Skeletal muscle tissue (tissue), 4 donors: ENCODE data around the gene WNT7A. TPM values are rescaled to one million over a fixed set of nuclear protein-coding genes. Genes with fewer than 3 reads are reported as not detected.
"Not testable (repeated sequence)": the region's sequence is repeated elsewhere in the genome, so short reads cannot be mapped to it uniquely, and the experiment has no call there.

Source experiments
- H3K27ac ChIP-seq: one replicate; pipeline ENCODE4 v1.7.0; 2013; ENCODE audit warnings: mild to moderate bottlenecking, low read depth, low read length, inconsistent platforms
- H3K27me3 ChIP-seq, 3 donors: one replicate each; pipeline ENCODE4 v1.7.0; 2013; ENCODE audit warnings: low read length in 3 of 3; ENCODE audit not compliant: control insufficient read depth in 3 of 3, insufficient read depth in 3 of 3
- H3K36me3 ChIP-seq, 3 donors: one replicate each; pipeline ENCODE4 v1.7.0; 2013; ENCODE audit warnings: low read length in 3 of 3; ENCODE audit not compliant: control insufficient read depth in 3 of 3, insufficient read depth in 3 of 3
- H3K4me1 ChIP-seq, 3 donors: one replicate each; pipeline ENCODE4 v1.7.0; 2013; ENCODE audit warnings: low read length in 3 of 3, mild to moderate bottlenecking in 3 of 3; ENCODE audit not compliant: control insufficient read depth in 3 of 3, insufficient read depth in 3 of 3
- H3K4me3 ChIP-seq, 3 donors: one replicate each; pipeline ENCODE4 v1.7.0; 2013; ENCODE audit warnings: low read length in 3 of 3
- H3K9ac ChIP-seq, 3 donors: one replicate each; pipeline ENCODE4 v1.7.0; 2013; ENCODE audit warnings: low read length in 3 of 3, mild to moderate bottlenecking in 3 of 3, moderate library complexity in 2 of 3, low read depth in 1 of 3
- H3K9me3 ChIP-seq, 3 donors: one replicate each; pipeline ENCODE4 v1.7.0; 2013; ENCODE audit warnings: low read length in 3 of 3; ENCODE audit not compliant: control insufficient read depth in 3 of 3
- total RNA-seq: library from RNA; depleted of rRNA; stranded (reverse); fragments of >200 nt; gene quantifications from one replicate; pipeline ENCODE4 v1.2.3, GENCODE V29; 2014
- donor health status: Osteomylitis.

Gene WNT7A
- total RNA-seq, 1 donor from 2014 or later: not detected

DNA sequence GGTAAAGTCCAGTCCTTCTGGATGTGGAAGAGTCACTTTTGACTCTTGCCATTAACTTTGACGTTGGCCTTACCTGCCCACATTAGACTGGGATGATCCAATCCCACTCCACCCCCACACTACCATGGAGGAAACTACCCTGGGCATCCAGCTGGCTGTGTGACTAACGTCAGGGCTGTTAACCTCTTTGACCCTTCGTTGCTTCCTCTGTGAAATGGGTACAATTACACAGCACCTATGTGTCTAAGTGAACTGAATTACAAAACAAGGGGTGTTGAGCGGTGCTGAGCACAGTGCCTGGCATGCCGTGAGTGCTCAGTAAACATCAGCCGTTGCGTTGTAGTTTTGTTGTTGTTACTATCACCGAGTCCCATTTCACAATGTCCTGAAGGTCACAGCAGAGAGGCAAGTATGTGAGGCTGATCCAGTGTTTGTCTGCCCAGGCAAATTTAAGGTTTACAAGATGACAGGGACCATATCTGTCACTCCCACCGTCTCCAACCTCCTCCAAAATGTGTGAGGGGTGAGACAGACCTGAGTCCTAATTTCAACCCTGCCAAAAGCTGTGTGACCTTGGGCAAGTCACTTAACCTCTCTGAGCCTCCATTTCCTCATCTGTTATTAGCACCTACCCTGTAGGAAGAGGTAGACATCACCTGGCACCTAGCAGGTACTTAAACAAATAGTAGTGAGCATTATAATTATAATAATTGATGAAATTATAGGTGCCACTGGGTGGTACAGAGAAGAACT lies 20.9 kb downstream of the WNT7A start:
- Histone ChIP-seq H3K27ac (no peak overlapping the region), H3K36me3 (no peaks in the 10 kb centered on the region), H3K4me3 (no peak overlapping the region), H3K9ac (no peak overlapping the region), H3K4me1 (no peaks in the 10 kb centered on the region), H3K9me3 (no peaks in the 10 kb centered on the region), H3K27me3 (peaks cover 42 to 80% (median 64%) of the 10 kb centered on the region in 3 donors)

DNA sequence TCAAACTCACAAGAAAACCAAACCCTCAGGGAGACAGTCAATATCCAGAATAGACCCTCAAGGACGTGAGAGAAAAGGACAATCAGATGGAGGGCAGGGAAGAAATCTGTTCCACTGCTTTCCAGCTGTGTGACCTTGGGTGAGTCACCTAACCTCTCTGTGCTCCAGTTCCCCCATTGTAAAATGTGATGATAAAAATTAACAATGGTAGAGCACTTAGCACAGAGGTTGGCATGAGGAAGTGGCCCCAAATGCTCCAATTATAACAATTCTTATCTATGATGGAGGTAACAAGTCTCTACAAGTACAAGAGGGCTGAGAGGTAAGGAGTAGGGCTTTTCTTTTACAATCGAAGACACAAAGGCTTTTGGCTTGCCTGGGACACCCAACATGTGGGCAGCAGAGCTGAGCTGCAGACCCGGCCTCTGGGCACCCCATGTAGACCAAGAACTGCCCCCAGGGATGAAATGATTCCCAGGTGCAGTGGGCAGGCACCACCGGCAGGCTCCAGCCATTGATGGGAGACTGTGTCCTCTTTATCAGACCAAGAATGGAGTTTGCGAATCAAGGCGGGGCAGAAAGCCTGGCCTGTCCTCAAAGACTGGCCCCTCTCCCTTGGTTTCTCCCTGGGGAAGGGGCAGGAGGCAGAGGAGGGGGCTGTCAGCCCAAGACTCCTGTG lies 22.0 kb downstream of the WNT7A start:
- Histone ChIP-seq H3K27ac (no peak overlapping the region), H3K9me3 (no peaks in the 10 kb centered on the region), H3K4me1 (no peaks in the 10 kb centered on the region), H3K36me3 (no peaks in the 10 kb centered on the region), H3K27me3 (peaks cover 41 to 78% (median 63%) of the 10 kb centered on the region in 3 donors), H3K4me3 (no peak overlapping the region), H3K9ac (no peak overlapping the region)

GRCh38 chr3:13856628-13857027 lies 23.2 kb downstream of the WNT7A start:
- not testable (repeated sequence) for H3K9ac ChIP-seq, H3K9me3 ChIP-seq, H3K27ac ChIP-seq, H3K4me3 ChIP-seq, H3K36me3 ChIP-seq, H3K4me1 ChIP-seq
- peaks cover 41 to 72% (median 64%) of the 10 kb centered on the region in 3 donors for H3K27me3 ChIP-seq

DNA sequence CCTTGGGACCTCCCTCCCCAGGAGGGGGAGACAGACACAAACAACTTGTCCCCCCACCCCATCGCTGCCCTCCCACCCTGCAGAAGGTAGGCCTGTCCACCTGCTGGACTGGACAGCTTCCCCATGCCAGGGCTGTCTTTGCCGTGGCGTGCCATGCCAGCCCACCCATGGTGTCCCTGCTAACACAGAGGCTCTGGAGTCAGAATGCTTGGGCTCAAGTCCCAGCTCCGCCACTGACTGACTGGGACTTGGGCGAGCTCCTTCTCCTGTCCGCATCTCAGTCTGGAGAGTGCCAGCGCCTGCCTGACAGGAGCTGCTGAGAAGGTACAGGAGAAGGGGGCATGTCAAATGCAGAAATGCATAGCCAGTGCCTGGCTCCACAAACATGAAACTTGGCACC lies 23.9 kb downstream of the WNT7A start:
- Histone ChIP-seq H3K4me3 (no peak overlapping the region), H3K9ac (no peak overlapping the region), H3K36me3 (no peaks in the 10 kb centered on the region), H3K27me3 (peaks cover 42 to 70% (median 63%) of the 10 kb centered on the region in 3 donors), H3K27ac (no peak overlapping the region), H3K9me3 (no peaks in the 10 kb centered on the region), H3K4me1 (no peaks in the 10 kb centered on the region)

DNA sequence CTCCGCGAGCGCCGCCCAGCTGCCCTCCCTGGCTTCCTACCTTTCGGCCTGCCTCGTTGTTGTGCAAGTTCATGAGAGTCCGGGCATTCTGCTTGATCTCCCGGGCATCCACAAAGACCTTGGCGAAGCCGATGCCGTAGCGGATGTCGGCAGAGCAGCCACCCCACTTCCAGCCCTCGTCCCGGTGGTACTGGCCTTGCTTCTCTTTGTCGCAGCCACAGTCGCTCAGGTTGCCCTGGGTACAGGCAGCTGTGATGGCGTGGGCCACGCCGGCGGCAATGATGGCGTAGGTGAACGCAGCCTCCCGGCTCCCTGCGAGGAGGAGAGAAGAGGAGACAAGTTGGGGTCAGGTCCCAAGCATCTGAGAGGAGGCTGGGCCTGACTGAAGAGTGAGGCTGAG lies 25.4 kb downstream of the WNT7A start:
- Histone ChIP-seq H3K27ac (no peak overlapping the region), H3K27me3 (peaks cover 39 to 67% (median 51%) of the 10 kb centered on the region in 3 donors), H3K4me3 (no peak overlapping the region), H3K4me1 (no peaks in the 10 kb centered on the region), H3K36me3 (no peaks in the 10 kb centered on the region), H3K9ac (no peak overlapping the region), H3K9me3 (no peaks in the 10 kb centered on the region)

GRCh38 chr3:13853978-13854296 lies 25.9 kb downstream of the WNT7A start:
- no peak overlapping the region for H3K9ac ChIP-seq
- no peak overlapping the region for H3K27ac ChIP-seq
- H3K36me3 ChIP-seq: no peaks in the 10 kb centered on the region
- H3K9me3 ChIP-seq: no peaks in the 10 kb centered on the region
- H3K27me3 ChIP-seq: peaks cover 38 to 63% (median 49%) of the 10 kb centered on the region in 3 donors
- H3K4me3 ChIP-seq: no peak overlapping the region
- no peaks in the 10 kb centered on the region for H3K4me1 ChIP-seq

- Histone ChIP-seq H3K4me1 (no peaks in the 10 kb centered on the region), H3K27me3 (peaks cover 33 to 58% (median 44%) of the 10 kb centered on the region in 3 donors), H3K9ac (no peak overlapping the region), H3K9me3 (no peaks in the 10 kb centered on the region), H3K36me3 (no peaks in the 10 kb centered on the region), H3K4me3 (no peak overlapping the region), H3K27ac (no peak overlapping the region)
Measured at GRCh38 chr3:13853256-13853977, 26.5 kb downstream of the WNT7A start.

- peaks cover 25 to 50% (median 37%) of the 10 kb centered on the region in 3 donors for H3K27me3 ChIP-seq
Measured at GRCh38 chr3:13852638-13853009, 27.2 kb downstream of the WNT7A start.

GRCh38 chr3:13851997-13852637 lies 27.8 kb downstream of the WNT7A start:
- no peaks in the 10 kb centered on the region for H3K9me3 ChIP-seq
- H3K4me3 ChIP-seq: no peak overlapping the region
- H3K27me3 ChIP-seq: peaks cover 20 to 46% (median 32%) of the 10 kb centered on the region in 3 donors
- no peaks in the 10 kb centered on the region for H3K36me3 ChIP-seq
- H3K4me1 ChIP-seq: no peaks in the 10 kb centered on the region
- H3K27ac ChIP-seq: no peak overlapping the region
- H3K9ac ChIP-seq: no peak overlapping the region

More at GRCh38 chr3:13852638-13853009, 27.2 kb downstream of the WNT7A start:
- Histone ChIP-seq H3K9ac (no peak overlapping the region), H3K27ac (no peak overlapping the region), H3K4me1 (no peaks in the 10 kb centered on the region), H3K36me3 (no peaks in the 10 kb centered on the region), H3K4me3 (no peak overlapping the region), H3K9me3 (no peaks in the 10 kb centered on the region)
